Tibial nerve (tissue), 4 donors: Measurements from ENCODE around the gene LSAMP.

Source experiments
- EP300 ChIP-seq, 2 donors: sonication (generic); formaldehyde crosslinking; IDR thresholded peaks; one replicate each; pipeline ENCODE4 v1.6.1; 2017; ENCODE audit warnings: antibody characterized with exemption in 2 of 2, mild to moderate bottlenecking in 1 of 2
- POLR2A ChIP-seq, 2 donors: fragments of 450-650 bp; IDR thresholded peaks; one replicate each; pipeline ENCODE4 v1.6.1; 2017; ENCODE audit warnings: antibody characterized with exemption in 2 of 2, mild to moderate bottlenecking in 2 of 2, moderate library complexity in 2 of 2
- TF ChIP-seq, protein P1 (sequence below), 5 experiments: fragments of 200-600 bp in 3 of 5; fragments of 450-650 bp in 2 of 5; sonication (generic) in 3 of 5; IDR thresholded peaks; one replicate each; pipeline ENCODE4 v1.5.1; 2016 to 2019; ENCODE audit warnings: antibody characterized with exemption in 5 of 5, mild to moderate bottlenecking in 3 of 5, moderate library complexity in 2 of 5

DNA sequence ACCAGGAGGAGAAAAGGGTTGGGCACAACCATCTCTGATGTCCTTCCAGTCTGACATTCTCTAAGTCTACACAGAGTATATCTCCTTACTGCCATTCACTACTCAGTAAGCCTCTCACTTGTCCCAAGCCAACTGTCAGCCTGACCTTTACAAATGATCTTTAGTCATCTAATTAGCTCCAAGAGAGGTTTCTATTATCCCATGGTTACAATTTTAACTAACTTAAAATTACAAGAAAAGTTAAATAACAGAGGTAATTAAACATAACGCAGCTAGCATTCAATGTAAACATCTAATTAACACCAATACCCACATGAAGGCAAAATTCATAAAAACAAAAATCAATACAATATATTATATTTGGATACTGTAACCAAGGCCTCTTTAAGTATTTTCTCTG is 126.9 kb downstream of the LSAMP start:
- TF ChIP-seq, protein P1, sequence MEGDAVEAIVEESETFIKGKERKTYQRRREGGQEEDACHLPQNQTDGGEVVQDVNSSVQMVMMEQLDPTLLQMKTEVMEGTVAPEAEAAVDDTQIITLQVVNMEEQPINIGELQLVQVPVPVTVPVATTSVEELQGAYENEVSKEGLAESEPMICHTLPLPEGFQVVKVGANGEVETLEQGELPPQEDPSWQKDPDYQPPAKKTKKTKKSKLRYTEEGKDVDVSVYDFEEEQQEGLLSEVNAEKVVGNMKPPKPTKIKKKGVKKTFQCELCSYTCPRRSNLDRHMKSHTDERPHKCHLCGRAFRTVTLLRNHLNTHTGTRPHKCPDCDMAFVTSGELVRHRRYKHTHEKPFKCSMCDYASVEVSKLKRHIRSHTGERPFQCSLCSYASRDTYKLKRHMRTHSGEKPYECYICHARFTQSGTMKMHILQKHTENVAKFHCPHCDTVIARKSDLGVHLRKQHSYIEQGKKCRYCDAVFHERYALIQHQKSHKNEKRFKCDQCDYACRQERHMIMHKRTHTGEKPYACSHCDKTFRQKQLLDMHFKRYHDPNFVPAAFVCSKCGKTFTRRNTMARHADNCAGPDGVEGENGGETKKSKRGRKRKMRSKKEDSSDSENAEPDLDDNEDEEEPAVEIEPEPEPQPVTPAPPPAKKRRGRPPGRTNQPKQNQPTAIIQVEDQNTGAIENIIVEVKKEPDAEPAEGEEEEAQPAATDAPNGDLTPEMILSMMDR (IDR thresholded peaks at IDR 0.05), result no peak
- TF ChIP-seq POLR2A (IDR thresholded peaks at IDR 0.05) (no peak), EP300 (IDR thresholded peaks at IDR 0.05) (no peak)
